K562 treated with DMSO at 1 percent for 48 hours (cell line): ENCODE results near the gene MRPL50. TPM values are rescaled to one million over a fixed set of nuclear protein-coding genes. Genes with fewer than 3 reads are reported as not detected.

Experiments
- total RNA-seq: library from RNA; unstranded; fragments of 300-600 nt; gene quantifications from 2 replicates; pipeline ENCODE4 v1.2.3, GENCODE V29; 2022; ENCODE audit warnings: low replicate concordance; ENCODE audit errors: extremely low read depth

MRPL50 gene
- not detected in 2 replicates for total RNA-seq

GRCh38 chr9:101398068-101398929, at the start of gene MRPL50, which contains the start of gene ZNF189:
MRPL50 (minus strand) TSS chr9:101398618; CDS start chr9:101398592, 26 bp downstream.
ZNF189 (plus strand) TSS chr9:101398851; CDS start chr9:101399157, 306 bp downstream.

GRCh38 chr9:101435601-101436079, 37.2 kb upstream of the MRPL50 start, which contains the start of gene ALDOB:
ALDOB (minus strand) TSS chr9:101435774; CDS start chr9:101430887, 4,887 bp downstream.

GRCh38 chr9:101384873-101385536, 13.4 kb downstream of the MRPL50 start, which contains the start of gene BAAT:
BAAT (minus strand) TSS chr9:101385006; CDS start chr9:101371404, 13,602 bp downstream.

Other genes starting within 250 kb of the MRPL50 start
- not detected in 2 replicates for gene BAAT, start 13.6 kb downstream of the MRPL50 start, total RNA-seq
- not detected in 2 replicates for gene ZNF189, start 233 bp upstream of the MRPL50 start, total RNA-seq
- not detected in 2 replicates for gene ALDOB, start 37.2 kb upstream of the MRPL50 start, total RNA-seq
- gene RNF20, start 135.2 kb upstream of the MRPL50 start, total RNA-seq = not detected in 2 replicates
- not detected in 2 replicates for gene PPP3R2, start 196.4 kb upstream of the MRPL50 start, total RNA-seq